Liver (tissue), 3 donors: ENCODE results near the gene ATRX.

Source experiments
- GABPA ChIP-seq, 2 donors: IDR thresholded peaks in 1 of 2; conservative IDR thresholded peaks in 1 of 2; 2 replicates each; pipeline ENCODE4 v1.6.1; 2016; ENCODE audit warnings: antibody characterized with exemption in 2 of 2, mild to moderate bottlenecking in 1 of 2, moderate library complexity in 1 of 2
- JUND ChIP-seq, 2 donors: IDR thresholded peaks; 2 replicates each; pipeline ENCODE4 v1.6.1; 2016; ENCODE audit warnings: antibody characterized with exemption in 2 of 2
- RAD21 ChIP-seq, 2 donors: IDR thresholded peaks; 2 replicates each; pipeline ENCODE4 v1.6.1; 2016; ENCODE audit warnings: antibody characterized with exemption in 2 of 2, mild to moderate bottlenecking in 2 of 2
- RXRA ChIP-seq, 2 donors: IDR thresholded peaks; 2 replicates each; pipeline ENCODE4 v1.6.1; 2017 to 2018; ENCODE audit warnings: antibody characterized with exemption in 2 of 2, mild to moderate bottlenecking in 1 of 2
- SP1 ChIP-seq: IDR thresholded peaks from 2 replicates; pipeline ENCODE4 v1.6.1; 2018; ENCODE audit warnings: antibody characterized with exemption, mild to moderate bottlenecking
- TAF1 ChIP-seq: conservative IDR thresholded peaks from 2 replicates; pipeline ENCODE4 v1.6.1; 2016; ENCODE audit warnings: antibody characterized with exemption, mild to moderate bottlenecking
- TF ChIP-seq, protein P1 (sequence below): IDR thresholded peaks from 2 replicates; pipeline ENCODE4 v1.6.1; 2016; ENCODE audit warnings: antibody characterized with exemption, mild to moderate bottlenecking
- TF ChIP-seq, protein P2 (sequence below): fragments of 150-350 bp; IDR thresholded peaks from 2 replicates; pipeline ENCODE4 v1.5.1; 2017; ENCODE audit warnings: improper control_type of control experiment, low read depth, low read length; ENCODE audit not compliant: missing input control
- TF ChIP-seq, protein P3 (sequence below): IDR thresholded peaks from 2 replicates; pipeline ENCODE4 v1.6.1; 2016; ENCODE audit warnings: antibody characterized with exemption
- TF ChIP-seq, protein P4 (sequence below): IDR thresholded peaks from 2 replicates; pipeline ENCODE4 v1.6.1; 2016; ENCODE audit warnings: antibody characterized with exemption
- donor health status: healthy.
- donor health status: healthy.

DNA sequence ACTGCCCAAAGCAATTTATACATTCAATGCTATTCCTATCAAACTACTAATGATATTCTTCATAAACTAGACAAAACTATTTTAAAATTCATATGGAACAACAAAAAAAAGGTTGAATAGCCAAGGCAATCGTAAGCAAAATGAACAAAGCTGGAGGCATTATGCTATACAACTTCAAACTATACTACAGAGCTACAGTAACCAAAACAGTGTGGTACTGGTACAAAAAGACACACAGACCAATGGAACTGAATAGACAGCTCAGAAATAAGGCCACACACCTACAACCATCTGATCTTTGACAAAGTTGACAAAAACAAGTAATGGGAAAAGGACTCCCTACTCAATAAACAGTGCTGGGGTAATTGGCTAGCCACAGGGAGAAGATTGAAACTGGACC, 271.8 kb downstream of the ATRX start:
- TF ChIP-seq, protein P1, sequence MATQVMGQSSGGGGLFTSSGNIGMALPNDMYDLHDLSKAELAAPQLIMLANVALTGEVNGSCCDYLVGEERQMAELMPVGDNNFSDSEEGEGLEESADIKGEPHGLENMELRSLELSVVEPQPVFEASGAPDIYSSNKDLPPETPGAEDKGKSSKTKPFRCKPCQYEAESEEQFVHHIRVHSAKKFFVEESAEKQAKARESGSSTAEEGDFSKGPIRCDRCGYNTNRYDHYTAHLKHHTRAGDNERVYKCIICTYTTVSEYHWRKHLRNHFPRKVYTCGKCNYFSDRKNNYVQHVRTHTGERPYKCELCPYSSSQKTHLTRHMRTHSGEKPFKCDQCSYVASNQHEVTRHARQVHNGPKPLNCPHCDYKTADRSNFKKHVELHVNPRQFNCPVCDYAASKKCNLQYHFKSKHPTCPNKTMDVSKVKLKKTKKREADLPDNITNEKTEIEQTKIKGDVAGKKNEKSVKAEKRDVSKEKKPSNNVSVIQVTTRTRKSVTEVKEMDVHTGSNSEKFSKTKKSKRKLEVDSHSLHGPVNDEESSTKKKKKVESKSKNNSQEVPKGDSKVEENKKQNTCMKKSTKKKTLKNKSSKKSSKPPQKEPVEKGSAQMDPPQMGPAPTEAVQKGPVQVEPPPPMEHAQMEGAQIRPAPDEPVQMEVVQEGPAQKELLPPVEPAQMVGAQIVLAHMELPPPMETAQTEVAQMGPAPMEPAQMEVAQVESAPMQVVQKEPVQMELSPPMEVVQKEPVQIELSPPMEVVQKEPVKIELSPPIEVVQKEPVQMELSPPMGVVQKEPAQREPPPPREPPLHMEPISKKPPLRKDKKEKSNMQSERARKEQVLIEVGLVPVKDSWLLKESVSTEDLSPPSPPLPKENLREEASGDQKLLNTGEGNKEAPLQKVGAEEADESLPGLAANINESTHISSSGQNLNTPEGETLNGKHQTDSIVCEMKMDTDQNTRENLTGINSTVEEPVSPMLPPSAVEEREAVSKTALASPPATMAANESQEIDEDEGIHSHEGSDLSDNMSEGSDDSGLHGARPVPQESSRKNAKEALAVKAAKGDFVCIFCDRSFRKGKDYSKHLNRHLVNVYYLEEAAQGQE, result no peak
- TF ChIP-seq, protein P2, sequence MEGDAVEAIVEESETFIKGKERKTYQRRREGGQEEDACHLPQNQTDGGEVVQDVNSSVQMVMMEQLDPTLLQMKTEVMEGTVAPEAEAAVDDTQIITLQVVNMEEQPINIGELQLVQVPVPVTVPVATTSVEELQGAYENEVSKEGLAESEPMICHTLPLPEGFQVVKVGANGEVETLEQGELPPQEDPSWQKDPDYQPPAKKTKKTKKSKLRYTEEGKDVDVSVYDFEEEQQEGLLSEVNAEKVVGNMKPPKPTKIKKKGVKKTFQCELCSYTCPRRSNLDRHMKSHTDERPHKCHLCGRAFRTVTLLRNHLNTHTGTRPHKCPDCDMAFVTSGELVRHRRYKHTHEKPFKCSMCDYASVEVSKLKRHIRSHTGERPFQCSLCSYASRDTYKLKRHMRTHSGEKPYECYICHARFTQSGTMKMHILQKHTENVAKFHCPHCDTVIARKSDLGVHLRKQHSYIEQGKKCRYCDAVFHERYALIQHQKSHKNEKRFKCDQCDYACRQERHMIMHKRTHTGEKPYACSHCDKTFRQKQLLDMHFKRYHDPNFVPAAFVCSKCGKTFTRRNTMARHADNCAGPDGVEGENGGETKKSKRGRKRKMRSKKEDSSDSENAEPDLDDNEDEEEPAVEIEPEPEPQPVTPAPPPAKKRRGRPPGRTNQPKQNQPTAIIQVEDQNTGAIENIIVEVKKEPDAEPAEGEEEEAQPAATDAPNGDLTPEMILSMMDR, result no peak
- TF ChIP-seq JUND (IDR thresholded peaks at IDR 0.05) (no peak), GABPA (IDR thresholded peaks at IDR 0.05 in 1 of 2, conservative IDR thresholded peaks at IDR 0.05 in 1 of 2) (no peak), SP1 (no peak), RXRA (IDR thresholded peaks at IDR 0.05) (no peak), TAF1 (no peak), RAD21 (IDR thresholded peaks at IDR 0.05) (no peak)
- TF ChIP-seq, protein P3, sequence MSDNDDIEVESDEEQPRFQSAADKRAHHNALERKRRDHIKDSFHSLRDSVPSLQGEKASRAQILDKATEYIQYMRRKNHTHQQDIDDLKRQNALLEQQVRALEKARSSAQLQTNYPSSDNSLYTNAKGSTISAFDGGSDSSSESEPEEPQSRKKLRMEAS, result no peak
- TF ChIP-seq, protein P4, sequence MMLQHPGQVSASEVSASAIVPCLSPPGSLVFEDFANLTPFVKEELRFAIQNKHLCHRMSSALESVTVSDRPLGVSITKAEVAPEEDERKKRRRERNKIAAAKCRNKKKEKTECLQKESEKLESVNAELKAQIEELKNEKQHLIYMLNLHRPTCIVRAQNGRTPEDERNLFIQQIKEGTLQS, result no peak
